HG02970 (cell line): ENCODE results near the gene NEK3.
"Not testable (repeated sequence)": the region's sequence is repeated elsewhere in the genome, so short reads cannot be mapped to it uniquely, and the experiment has no call there.

Source experiments
- ATAC-seq: cut with Tn5 transposase; IDR thresholded peaks from one replicate; pipeline ENCODE4 v1.9.1; 2021; ENCODE audit warnings: mild to moderate bottlenecking, moderate library complexity, moderate number of reproducible peaks; ENCODE audit not compliant: unreplicated experiment, low FRiP score

NEK3 gene

GRCh38 chr13:52159159-52159982, at the start of gene NEK3:
Gene NEK3, minus strand, starts transcription at chr13:52159597. Its CDS starts 3,406 bp downstream, at chr13:52156191.
- peak; percentile 70 for ATAC-seq

- ATAC-seq = not testable (repeated sequence)
These were observed 49.0 kb upstream of the NEK3 start for GRCh38 chr13:52208384-52208783.

GRCh38 chr13:52207896-52208295, 48.5 kb upstream of the NEK3 start:
- not testable (repeated sequence) for ATAC-seq

- ATAC-seq = not testable (repeated sequence)
These were observed 47.9 kb upstream of the NEK3 start for GRCh38 chr13:52207337-52207736.

- ATAC-seq = not testable (repeated sequence)
These were observed 45.1 kb upstream of the NEK3 start for GRCh38 chr13:52204546-52204945.

GRCh38 chr13:52203864-52204263, 44.5 kb upstream of the NEK3 start:
- not testable (repeated sequence) for ATAC-seq

GRCh38 chr13:52202506-52202905, 43.1 kb upstream of the NEK3 start:
- not testable (repeated sequence) for ATAC-seq

GRCh38 chr13:52201439-52202193, 42.2 kb upstream of the NEK3 start:
- not testable (repeated sequence) for ATAC-seq

- peak; percentile 41 for ATAC-seq
These were observed 36.0 kb upstream of the NEK3 start for GRCh38 chr13:52195401-52195837.

- peak; percentile 73 for ATAC-seq
These were observed 34.9 kb upstream of the NEK3 start for GRCh38 chr13:52194184-52194868.

GRCh38 chr13:52193587-52194183, 34.3 kb upstream of the NEK3 start:
- ATAC-seq = not testable (repeated sequence)

GRCh38 chr13:52187424-52188187, 28.2 kb upstream of the NEK3 start:
- ATAC-seq = not testable (repeated sequence)

GRCh38 chr13:52187029-52187423, 27.6 kb upstream of the NEK3 start:
- no peak for ATAC-seq

GRCh38 chr13:52181316-52181954, 22.0 kb upstream of the NEK3 start:
- not testable (repeated sequence) for ATAC-seq

- no peak for ATAC-seq
These were observed 20.5 kb upstream of the NEK3 start for GRCh38 chr13:52179925-52180324.

GRCh38 chr13:52177276-52177675, 17.9 kb upstream of the NEK3 start:
- no peak for ATAC-seq

- ATAC-seq = not testable (repeated sequence)
These were observed 14.6 kb upstream of the NEK3 start for GRCh38 chr13:52173970-52174369.

GRCh38 chr13:52173373-52173772, 14.0 kb upstream of the NEK3 start:
- ATAC-seq = no peak

- not testable (repeated sequence) for ATAC-seq
These were observed 12.3 kb upstream of the NEK3 start for GRCh38 chr13:52171686-52172085.
